Thyroid gland (tissue), 4 donors: ENCODE measurements around the gene CHRNB1.

ENCODE experiments used
- POLR2A ChIP-seq, 2 donors: fragments of 450-650 bp; IDR thresholded peaks; one replicate each; pipeline ENCODE4 v1.6.1; 2017; ENCODE audit warnings: antibody characterized with exemption in 2 of 2, mild to moderate bottlenecking in 2 of 2, moderate library complexity in 1 of 2
- TF ChIP-seq, protein P1 (sequence below), 6 experiments: fragments of 200-600 bp in 3 of 6; fragments of 450-650 bp in 3 of 6; sonication (generic) in 3 of 6; IDR thresholded peaks; one replicate each; pipeline ENCODE4 v1.5.1; 2016 to 2019; ENCODE audit warnings: antibody characterized with exemption in 6 of 6, mild to moderate bottlenecking in 2 of 6, inconsistent platforms in 1 of 6, moderate library complexity in 1 of 6

DNA sequence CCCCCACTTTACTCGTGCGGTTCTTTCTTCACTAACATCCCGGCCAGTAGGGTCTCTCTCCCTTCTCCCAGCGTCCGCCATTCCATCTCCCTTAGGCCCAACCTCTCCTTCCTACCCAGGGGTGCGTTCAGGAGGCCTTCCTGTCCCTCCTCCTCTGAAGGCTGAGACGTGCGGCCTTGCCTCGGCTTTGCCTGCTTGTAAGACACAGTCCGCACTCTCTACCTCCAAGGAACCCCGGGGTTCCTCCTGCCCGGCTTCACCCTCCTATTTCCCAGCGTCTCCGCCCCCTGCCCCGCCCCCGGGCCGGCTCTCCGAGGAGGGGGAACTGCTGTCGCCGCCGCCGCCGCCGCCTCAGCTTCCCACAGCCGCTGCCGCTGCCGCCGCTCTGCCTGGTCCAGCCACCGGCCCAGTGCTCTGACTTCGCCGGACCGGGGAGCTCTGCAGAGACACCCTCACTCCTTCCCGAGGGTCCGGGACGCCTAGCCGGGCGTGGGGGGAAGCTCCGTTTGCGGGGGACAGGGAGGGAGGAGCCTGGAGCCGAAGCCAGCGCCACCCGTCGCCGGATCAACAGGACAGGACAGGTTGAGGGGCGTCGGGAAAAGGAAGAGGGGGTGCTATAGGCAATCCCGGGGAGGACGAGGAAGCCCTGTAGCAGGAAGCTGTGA, 6.8 kb upstream of the CHRNB1 start:
- TF ChIP-seq, protein P1, sequence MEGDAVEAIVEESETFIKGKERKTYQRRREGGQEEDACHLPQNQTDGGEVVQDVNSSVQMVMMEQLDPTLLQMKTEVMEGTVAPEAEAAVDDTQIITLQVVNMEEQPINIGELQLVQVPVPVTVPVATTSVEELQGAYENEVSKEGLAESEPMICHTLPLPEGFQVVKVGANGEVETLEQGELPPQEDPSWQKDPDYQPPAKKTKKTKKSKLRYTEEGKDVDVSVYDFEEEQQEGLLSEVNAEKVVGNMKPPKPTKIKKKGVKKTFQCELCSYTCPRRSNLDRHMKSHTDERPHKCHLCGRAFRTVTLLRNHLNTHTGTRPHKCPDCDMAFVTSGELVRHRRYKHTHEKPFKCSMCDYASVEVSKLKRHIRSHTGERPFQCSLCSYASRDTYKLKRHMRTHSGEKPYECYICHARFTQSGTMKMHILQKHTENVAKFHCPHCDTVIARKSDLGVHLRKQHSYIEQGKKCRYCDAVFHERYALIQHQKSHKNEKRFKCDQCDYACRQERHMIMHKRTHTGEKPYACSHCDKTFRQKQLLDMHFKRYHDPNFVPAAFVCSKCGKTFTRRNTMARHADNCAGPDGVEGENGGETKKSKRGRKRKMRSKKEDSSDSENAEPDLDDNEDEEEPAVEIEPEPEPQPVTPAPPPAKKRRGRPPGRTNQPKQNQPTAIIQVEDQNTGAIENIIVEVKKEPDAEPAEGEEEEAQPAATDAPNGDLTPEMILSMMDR (IDR thresholded peaks at IDR 0.05): no peak
- peak in 1 of 2 donors; percentile 57 for TF ChIP-seq POLR2A (IDR thresholded peaks at IDR 0.05)
